Loucy (cell line): ENCODE data around the gene NAV2.

Experiments
- H2AFZ ChIP-seq: fragments of 200-600 bp; sonication (generic); 2 replicates; pipeline ENCODE4 v1.6.0; 2016; ENCODE audit warnings: antibody characterized with exemption, mild to moderate bottlenecking, low read length, moderate library complexity
- H3F3A ChIP-seq: fragments of 200-600 bp; 2 replicates; pipeline ENCODE4 v1.6.0; 2016; ENCODE audit warnings: antibody characterized with exemption, low read depth, mild to moderate bottlenecking
- H3K27me3 ChIP-seq: fragments of 200-600 bp; sonication (generic); 2 replicates; pipeline ENCODE4 v1.6.1; 2014; ENCODE audit warnings: low read length, mild to moderate bottlenecking; ENCODE audit not compliant: insufficient read depth, poor library complexity, severe bottlenecking
- H3K36me3 ChIP-seq: fragments of 200-600 bp; sonication (generic); 2 replicates; pipeline ENCODE4 v1.6.1; 2016; ENCODE audit warnings: low read length; ENCODE audit not compliant: insufficient read depth
- H3K4me1 ChIP-seq: fragments of 200-600 bp; sonication (generic); 2 replicates; pipeline ENCODE4 v1.5.1; 2014; ENCODE audit warnings: low read length, mild to moderate bottlenecking; ENCODE audit not compliant: insufficient read depth, poor library complexity, severe bottlenecking
- H3K4me2 ChIP-seq: fragments of 200-600 bp; sonication (generic); 2 replicates; pipeline ENCODE4 v1.6.0; 2014; ENCODE audit warnings: antibody characterized with exemption, low read length, low read depth, mild to moderate bottlenecking; ENCODE audit not compliant: poor library complexity, severe bottlenecking
- H3K4me3 ChIP-seq: fragments of 200-600 bp; sonication (generic); 2 replicates; pipeline ENCODE4 v1.5.1; 2014; ENCODE audit warnings: low read length, mild to moderate bottlenecking, mixed read lengths; ENCODE audit not compliant: poor library complexity, severe bottlenecking
- H3K79me2 ChIP-seq: fragments of 200-600 bp; sonication (generic); 2 replicates; pipeline ENCODE4 v1.6.1; 2014; ENCODE audit warnings: low read length; ENCODE audit not compliant: insufficient read depth
- H3K9ac ChIP-seq: fragments of 200-600 bp; sonication (generic); 2 replicates; pipeline ENCODE4 v1.6.0; 2014; ENCODE audit warnings: mild to moderate bottlenecking, low read depth, low read length, moderate library complexity; ENCODE audit not compliant: poor library complexity, severe bottlenecking
- H3K9me2 ChIP-seq: fragments of 200-600 bp; sonication (generic); replicated peaks from 2 replicates; pipeline ENCODE4 v1.6.1; 2016; ENCODE audit warnings: low read depth, low read length, mixed read lengths
- H3K9me3 ChIP-seq: fragments of 200-600 bp; sonication (generic); 2 replicates; pipeline ENCODE4 v1.6.1; 2014; ENCODE audit warnings: mild to moderate bottlenecking, antibody characterized with exemption, low read length, low read depth; ENCODE audit not compliant: insufficient read depth
- H4K20me1 ChIP-seq: fragments of 200-600 bp; sonication (generic); 2 replicates; pipeline ENCODE4 v1.6.0; 2014; ENCODE audit warnings: antibody characterized with exemption, low read length, mild to moderate bottlenecking; ENCODE audit not compliant: insufficient read depth, poor library complexity, severe bottlenecking
- EZH2phosphoT487 ChIP-seq: fragments of 200-600 bp; IDR thresholded peaks from 2 replicates; pipeline ENCODE4 v1.6.1; 2018; ENCODE audit warnings: antibody characterized with exemption, mild to moderate bottlenecking, moderate library complexity, borderline replicate concordance
- TF ChIP-seq, protein P1 (sequence below): fragments of 200-600 bp; sonication (generic); conservative IDR thresholded peaks from 2 replicates; pipeline ENCODE4 v1.5.1; 2014; ENCODE audit warnings: mild to moderate bottlenecking, antibody characterized with exemption, low read length

The NAV2 gene

DNA sequence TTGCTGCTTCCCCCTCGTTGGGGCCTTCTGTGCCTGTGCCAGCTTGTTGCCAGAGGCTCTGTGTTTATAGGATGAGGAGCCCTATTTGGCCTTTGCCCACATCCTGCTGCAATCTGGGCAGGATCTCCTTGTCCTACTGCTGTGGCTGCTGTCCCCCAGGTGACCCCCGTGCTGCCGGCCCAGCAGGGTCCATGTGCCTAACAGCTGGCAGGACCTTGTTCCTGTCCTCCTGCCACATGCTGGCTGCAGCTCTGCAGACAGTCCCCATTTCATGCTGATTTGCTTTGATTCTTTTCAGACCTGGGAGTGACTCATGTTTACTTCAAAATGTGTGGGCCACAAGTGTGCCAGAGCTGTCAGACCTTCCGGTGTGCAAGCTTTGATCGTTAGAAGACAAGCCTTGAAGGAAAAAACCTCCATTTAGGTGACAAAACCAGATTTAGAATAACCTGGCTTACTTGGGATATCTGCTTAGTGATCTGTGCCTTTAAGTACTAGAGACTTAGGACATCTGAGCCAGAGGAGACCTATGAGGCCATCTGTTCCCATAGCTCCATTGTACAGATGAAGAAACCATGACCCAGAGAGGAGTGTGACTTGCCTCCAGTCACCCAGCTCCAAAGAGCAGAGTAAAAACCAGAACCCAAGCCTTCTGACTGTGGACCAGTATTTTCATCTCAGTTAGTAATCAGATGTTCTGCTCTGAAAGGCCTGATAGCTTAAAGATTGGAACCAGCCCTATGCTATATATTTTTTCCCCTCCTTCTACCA lies 11.1 kb downstream of the NAV2 start:
- H3K79me2 ChIP-seq: no peaks in the 10 kb centered on the region

DNA sequence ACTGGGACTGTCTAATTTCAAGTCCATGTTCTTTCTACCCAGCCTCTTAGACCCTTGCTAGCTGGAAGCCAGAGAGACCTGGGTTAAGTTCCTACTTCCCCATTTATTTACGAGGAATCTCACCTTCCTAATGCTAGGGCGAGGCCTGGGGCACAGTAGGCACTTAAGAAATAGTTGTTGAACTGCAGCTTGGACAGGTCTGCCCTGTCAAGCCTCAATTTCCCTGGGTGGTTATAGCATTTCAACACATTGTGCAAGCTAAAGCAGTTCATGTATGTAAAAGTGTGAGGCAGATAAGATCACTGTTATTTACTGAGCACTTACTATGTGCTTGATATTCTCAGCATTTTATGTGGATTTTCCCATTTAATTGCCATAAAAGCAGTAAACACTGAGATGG lies 12.1 kb downstream of the NAV2 start:
- TF ChIP-seq EZH2phosphoT487: no peak
- TF ChIP-seq, protein P1, sequence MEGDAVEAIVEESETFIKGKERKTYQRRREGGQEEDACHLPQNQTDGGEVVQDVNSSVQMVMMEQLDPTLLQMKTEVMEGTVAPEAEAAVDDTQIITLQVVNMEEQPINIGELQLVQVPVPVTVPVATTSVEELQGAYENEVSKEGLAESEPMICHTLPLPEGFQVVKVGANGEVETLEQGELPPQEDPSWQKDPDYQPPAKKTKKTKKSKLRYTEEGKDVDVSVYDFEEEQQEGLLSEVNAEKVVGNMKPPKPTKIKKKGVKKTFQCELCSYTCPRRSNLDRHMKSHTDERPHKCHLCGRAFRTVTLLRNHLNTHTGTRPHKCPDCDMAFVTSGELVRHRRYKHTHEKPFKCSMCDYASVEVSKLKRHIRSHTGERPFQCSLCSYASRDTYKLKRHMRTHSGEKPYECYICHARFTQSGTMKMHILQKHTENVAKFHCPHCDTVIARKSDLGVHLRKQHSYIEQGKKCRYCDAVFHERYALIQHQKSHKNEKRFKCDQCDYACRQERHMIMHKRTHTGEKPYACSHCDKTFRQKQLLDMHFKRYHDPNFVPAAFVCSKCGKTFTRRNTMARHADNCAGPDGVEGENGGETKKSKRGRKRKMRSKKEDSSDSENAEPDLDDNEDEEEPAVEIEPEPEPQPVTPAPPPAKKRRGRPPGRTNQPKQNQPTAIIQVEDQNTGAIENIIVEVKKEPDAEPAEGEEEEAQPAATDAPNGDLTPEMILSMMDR: no peak
- Histone ChIP-seq H3K36me3 (no peaks in the 10 kb centered on the region), H4K20me1 (no peaks in the 10 kb centered on the region), H3K4me2 (no peak overlapping the region), H3K9me2 (no peaks in the 10 kb centered on the region), H3K79me2 (no peaks in the 10 kb centered on the region), H3K4me1 (peaks cover 18% of the 10 kb centered on the region), H2AFZ (no peak overlapping the region), H3K4me3 (no peak overlapping the region), H3K9ac (no peak overlapping the region), H3K9me3 (no peaks in the 10 kb centered on the region), H3F3A (no peaks in the 10 kb centered on the region), H3K27me3 (no peaks in the 10 kb centered on the region)

More for the DNA sequence above, 11.1 kb downstream of the NAV2 start:
- H3K27me3 ChIP-seq: no peaks in the 10 kb centered on the region
- H3K36me3 ChIP-seq: no peaks in the 10 kb centered on the region
- H3K4me2 ChIP-seq: peak overlapping the region; percentile 55
- H3K4me3 ChIP-seq: peak overlapping the region; percentile 22
- no peaks in the 10 kb centered on the region for H3F3A ChIP-seq
- H3K9me2 ChIP-seq: no peaks in the 10 kb centered on the region
- TF ChIP-seq, protein P1: no peak
- TF ChIP-seq EZH2phosphoT487: no peak
- no peaks in the 10 kb centered on the region for H3K9me3 ChIP-seq
- H4K20me1 ChIP-seq: no peaks in the 10 kb centered on the region
- no peak overlapping the region for H2AFZ ChIP-seq
- no peak overlapping the region for H3K9ac ChIP-seq
- H3K4me1 ChIP-seq: peaks cover 18% of the 10 kb centered on the region

DNA sequence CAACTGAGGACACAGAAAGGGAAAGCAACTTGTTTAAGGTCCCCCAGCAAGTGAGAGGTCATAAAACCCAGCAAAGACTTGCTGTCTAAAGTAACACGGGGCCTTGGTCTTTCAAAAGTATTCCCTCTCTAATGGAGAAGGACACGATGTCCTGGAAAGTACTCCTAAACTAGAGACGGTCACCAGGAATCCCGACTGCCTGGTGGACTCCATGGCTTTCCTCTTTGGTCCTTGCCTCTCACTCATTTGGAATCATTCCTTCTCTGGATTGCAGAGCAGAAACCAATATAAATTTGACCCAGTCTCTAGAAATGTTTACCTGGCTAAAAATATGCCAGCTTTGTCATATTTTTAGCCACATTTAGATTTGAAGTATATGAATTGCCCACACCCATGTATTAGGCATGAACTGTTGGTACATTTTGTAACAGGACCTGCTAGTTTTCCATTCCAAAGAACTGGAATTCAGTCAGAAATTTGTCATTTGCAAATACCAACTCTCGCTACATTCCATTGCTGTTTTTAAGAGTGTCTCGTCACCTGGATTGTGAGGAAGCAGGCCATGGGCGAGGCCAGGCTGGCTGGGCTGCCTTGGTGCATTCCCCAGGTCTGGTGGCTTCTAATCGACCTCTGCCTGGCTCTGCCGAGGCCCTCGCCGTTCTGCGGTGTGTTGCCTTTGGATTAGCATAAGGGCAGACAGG lies 12.9 kb downstream of the NAV2 start:
- Histone ChIP-seq H3K4me1 (peaks cover 18% of the 10 kb centered on the region), H3K4me3 (no peak overlapping the region), H2AFZ (no peak overlapping the region), H3K9me2 (no peaks in the 10 kb centered on the region), H3F3A (no peaks in the 10 kb centered on the region), H3K9me3 (no peaks in the 10 kb centered on the region), H3K79me2 (no peaks in the 10 kb centered on the region), H3K27me3 (no peaks in the 10 kb centered on the region), H4K20me1 (no peaks in the 10 kb centered on the region), H3K36me3 (no peaks in the 10 kb centered on the region), H3K4me2 (no peak overlapping the region), H3K9ac (no peak overlapping the region)
- TF ChIP-seq, protein P1: no peak
- TF ChIP-seq EZH2phosphoT487: no peak
